Gastrocnemius medialis (tissue), 4 donors: ENCODE results near the gene MAST4. TPM values are rescaled to one million over a fixed set of nuclear protein-coding genes. Genes with fewer than 3 reads are reported as not detected.

ENCODE experiments used
- ATAC-seq, 2 donors: fragments of 150-250 bp; one replicate each; pipeline ENCODE4 v1.9.1; 2016
- DNase-seq, 2 donors: peaks; one replicate each; pipeline ENCODE4 v3.0.0-alpha.2; 2019
- H3K27ac ChIP-seq, 4 donors: fragments of 200-600 bp; sonication (generic); 1 replicate in 1 of 4; 2 replicates in 3 of 4; pipeline ENCODE4 v1.5.1; 2016 to 2018; ENCODE audit warnings: mild to moderate bottlenecking in 2 of 4, moderate library complexity in 1 of 4
- H3K27me3 ChIP-seq, 3 donors: fragments of 200-600 bp; sonication (generic) in 2 of 3; 1 replicate in 1 of 3; 2 replicates in 2 of 3; pipeline versions ENCODE4 v1.5.1 to v1.6.0; 2016 to 2019; ENCODE audit warnings: mild to moderate bottlenecking in 1 of 3, moderate library complexity in 1 of 3
- H3K36me3 ChIP-seq, 2 donors: fragments of 200-600 bp; sonication (generic) in 1 of 2; one replicate each; pipeline ENCODE4 v1.5.1; 2017 to 2018
- H3K4me1 ChIP-seq, 2 donors: fragments of 200-600 bp; sonication (generic) in 1 of 2; one replicate each; pipeline ENCODE4 v1.5.1; 2016 to 2017; ENCODE audit warnings: mild to moderate bottlenecking in 2 of 2
- H3K4me3 ChIP-seq, 4 donors: fragments of 200-600 bp; sonication (generic) in 3 of 4; 1 replicate in 1 of 4; 2 replicates in 3 of 4; pipeline ENCODE4 v1.5.1; 2016 to 2019; ENCODE audit warnings: mild to moderate bottlenecking in 2 of 4
- H3K9me3 ChIP-seq, 3 donors: fragments of 200-600 bp; sonication (generic) in 2 of 3; 1 replicate in 1 of 3; 2 replicates in 2 of 3; pipeline ENCODE4 v1.5.1; 2016 to 2019
- CTCF ChIP-seq, 5 experiments: fragments of 450-650 bp in 3 of 5; fragments of 200-600 bp in 2 of 5; sonication (generic) in 2 of 5; IDR thresholded peaks in 4 of 5; conservative IDR thresholded peaks in 1 of 5; 1 replicate in 4 of 5; 2 replicates in 1 of 5; pipeline ENCODE4 v1.5.1; 2016 to 2019; ENCODE audit warnings: antibody characterized with exemption in 5 of 5, mild to moderate bottlenecking in 3 of 5, moderate library complexity in 3 of 5
- POLR2A ChIP-seq, 2 donors: fragments of 450-650 bp; IDR thresholded peaks; one replicate each; pipeline ENCODE4 v1.6.1; 2017; ENCODE audit warnings: antibody characterized with exemption in 2 of 2, mild to moderate bottlenecking in 2 of 2, moderate library complexity in 2 of 2
- in situ Hi-C, 4 donors: fragments of 200-750 bp; cut with MboI; loops; one replicate each; pipeline versions ENCODE4 v1.15.0 to v1.8.0; 2017; ENCODE audit warnings: low sequenced_read_pairs in 4 of 4
- intact Hi-C: fragments of 100-400 bp; cut with DNase I; formaldehyde crosslinking; loops from one replicate; pipeline ENCODE4 v1.15.1; 2023; ENCODE audit warnings: low total_unique reads
- total RNA-seq, 4 donors: library from RNA; depleted of rRNA; stranded (reverse); fragments of >200 nt; gene quantifications; one replicate each; pipeline versions ENCODE4 v1.1.0 to v1.2.3, GENCODE V29; 2016

Gene MAST4
- total RNA-seq, 4 donors from 2014 or later = 24.1 to 42.0 (median 38.5) TPM

- no peak for DNase-seq
- Histone ChIP-seq H3K36me3 (no peaks in the 10 kb centered on the region), H3K4me1 (peaks cover 5 to 6% of the 10 kb centered on the region in 2 donors), H3K4me3 (peak overlapping the region; percentile 31 to 61 (median 42)), H3K27me3 (peaks cover 0 to 8% (median 0%) of the 10 kb centered on the region in 3 donors), H3K9me3 (no peaks in the 10 kb centered on the region), H3K27ac (no peak overlapping the region)
- no peak for TF ChIP-seq CTCF (IDR thresholded peaks at IDR 0.05 in 4 of 5, conservative IDR thresholded peaks at IDR 0.05 in 1 of 5)
- TF ChIP-seq POLR2A (IDR thresholded peaks at IDR 0.05) = no peak
- ATAC-seq = no peak
- intact Hi-C loops (loop anchor here (10.0 kb wide), 1 partner anchor 127 kb away; no protein-coding TSS in a partner anchor), in situ Hi-C loops (no loop called here)
These were observed 231.9 kb downstream of the MAST4 start for GRCh38 chr5:66828046-66828547.

DNA sequence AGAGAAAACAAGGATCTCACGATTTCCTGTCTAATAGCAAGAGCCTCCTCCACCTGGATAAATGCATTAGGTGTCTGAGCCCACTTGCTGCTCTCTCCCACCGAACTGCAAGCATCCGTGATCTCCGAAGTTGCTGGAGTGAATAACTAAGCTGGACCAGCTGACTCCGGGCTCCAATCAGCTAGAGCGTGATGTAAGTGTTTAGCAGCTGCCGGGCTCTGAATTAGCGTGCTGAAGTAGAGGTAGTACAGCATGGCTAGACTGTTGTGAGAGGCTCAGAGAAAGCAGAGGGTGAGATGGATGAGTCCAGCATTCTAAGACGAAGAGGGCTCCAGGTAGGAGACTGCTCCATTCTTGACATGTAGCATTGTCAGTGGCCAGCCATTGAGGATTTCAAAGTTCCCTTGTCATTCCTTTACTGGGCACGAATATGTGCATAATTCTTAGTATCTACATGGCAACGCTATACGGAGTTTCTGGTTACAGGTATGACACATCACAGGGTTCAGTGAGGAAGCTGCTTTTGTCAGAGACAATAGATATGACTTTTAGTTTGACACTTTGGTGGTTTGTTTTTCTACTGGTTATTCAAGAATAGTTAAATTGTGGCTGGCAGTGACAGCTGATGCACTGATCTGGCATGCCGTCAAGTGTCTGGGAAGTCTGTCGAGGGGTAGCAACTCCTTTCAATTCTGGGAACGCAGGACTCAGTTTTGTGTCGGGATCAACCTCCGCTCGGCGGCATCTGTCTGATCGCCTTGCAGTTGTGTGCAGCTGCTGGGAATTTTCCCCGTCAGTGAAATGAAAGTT is 232.6 kb downstream of the MAST4 start:
- in situ Hi-C loops = no loop called here
- H3K4me3 ChIP-seq = peak overlapping the region; percentile 31 to 61 (median 42)
- H3K27ac ChIP-seq = peak overlapping the region in 3 of 4 donors; percentile 0 to 41 (median 1)
- peak; percentile 87 to 89 for ATAC-seq
- TF ChIP-seq POLR2A (IDR thresholded peaks at IDR 0.05) (peak in 1 of 2 donors; percentile 35), CTCF (IDR thresholded peaks at IDR 0.05 in 4 of 5, conservative IDR thresholded peaks at IDR 0.05 in 1 of 5) (no peak)
- no peaks in the 10 kb centered on the region for H3K36me3 ChIP-seq
- no peaks in the 10 kb centered on the region for H3K9me3 ChIP-seq
- intact Hi-C loops = loop anchor here (10.0 kb wide), 1 partner anchor 126 kb away; no protein-coding TSS in a partner anchor
- DNase-seq = peak; percentile 37 to 39
- peaks cover 0 to 8% (median 0%) of the 10 kb centered on the region in 3 donors for H3K27me3 ChIP-seq
- H3K4me1 ChIP-seq = peaks cover 5 to 6% of the 10 kb centered on the region in 2 donors

DNA sequence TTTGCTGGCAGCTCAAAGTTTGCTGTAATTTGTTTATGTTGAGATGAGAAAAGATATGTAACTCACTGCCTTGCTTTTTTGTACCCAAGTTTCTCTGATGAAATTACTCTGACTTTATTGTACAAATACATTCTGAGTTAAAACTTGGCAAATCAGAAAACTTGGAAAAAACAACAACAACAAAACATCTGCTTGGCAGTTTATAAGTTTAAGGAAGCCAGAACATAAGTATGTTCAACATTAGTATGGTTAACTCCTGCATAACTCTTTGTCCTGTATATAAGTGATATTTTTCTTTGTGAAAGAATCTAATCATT is 233.1 kb downstream of the MAST4 start:
- Histone ChIP-seq H3K4me3 (peak overlapping the region; percentile 31 to 61 (median 42)), H3K36me3 (no peaks in the 10 kb centered on the region), H3K4me1 (peaks cover 5 to 6% of the 10 kb centered on the region in 2 donors), H3K27me3 (peaks cover 0 to 8% (median 0%) of the 10 kb centered on the region in 3 donors), H3K9me3 (no peaks in the 10 kb centered on the region), H3K27ac (peak overlapping the region in 3 of 4 donors; percentile 0 to 41 (median 1))
- ATAC-seq (no peak), DNase-seq (no peak)
- in situ Hi-C loops = no loop called here
- intact Hi-C loops = loop anchor here (10.0 kb wide), 1 partner anchor 125 kb away; no protein-coding TSS in a partner anchor
- no peak for TF ChIP-seq POLR2A (IDR thresholded peaks at IDR 0.05)
- TF ChIP-seq CTCF (IDR thresholded peaks at IDR 0.05 in 4 of 5, conservative IDR thresholded peaks at IDR 0.05 in 1 of 5) = no peak

GRCh38 chr5:66829826-66830225 is 233.6 kb downstream of the MAST4 start:
- in situ Hi-C loops = no loop called here
- TF ChIP-seq CTCF (IDR thresholded peaks at IDR 0.05 in 4 of 5, conservative IDR thresholded peaks at IDR 0.05 in 1 of 5) (no peak), POLR2A (IDR thresholded peaks at IDR 0.05) (no peak)
- H3K27ac ChIP-seq = peak overlapping the region in 1 of 4 donors; percentile 0
- ATAC-seq (no peak), DNase-seq (no peak)
- peaks cover 0 to 8% (median 0%) of the 10 kb centered on the region in 3 donors for H3K27me3 ChIP-seq
- H3K4me1 ChIP-seq = peaks cover 5 to 6% of the 10 kb centered on the region in 2 donors
- H3K36me3 ChIP-seq = no peaks in the 10 kb centered on the region
- intact Hi-C loops = loop anchor here (10.0 kb wide), 1 partner anchor 125 kb away; no protein-coding TSS in a partner anchor
- no peak overlapping the region for H3K4me3 ChIP-seq
- H3K9me3 ChIP-seq = no peaks in the 10 kb centered on the region
